Ramos (cell line): ENCODE results near the gene TMEM158.

ENCODE experiments used
- in situ Hi-C: fragments of 300-500 bp; cut with MboI; formaldehyde crosslinking; loops from one replicate; pipeline ENCODE4 v1.14.3; 2022; ENCODE audit warnings: low sequenced_read_pairs; ENCODE audit not compliant: unreplicated experiment

TMEM158 gene

GRCh38 chr3:45235409-45235808 lies 9.3 kb upstream of the TMEM158 start:
- in situ Hi-C loops = no loop called here

DNA sequence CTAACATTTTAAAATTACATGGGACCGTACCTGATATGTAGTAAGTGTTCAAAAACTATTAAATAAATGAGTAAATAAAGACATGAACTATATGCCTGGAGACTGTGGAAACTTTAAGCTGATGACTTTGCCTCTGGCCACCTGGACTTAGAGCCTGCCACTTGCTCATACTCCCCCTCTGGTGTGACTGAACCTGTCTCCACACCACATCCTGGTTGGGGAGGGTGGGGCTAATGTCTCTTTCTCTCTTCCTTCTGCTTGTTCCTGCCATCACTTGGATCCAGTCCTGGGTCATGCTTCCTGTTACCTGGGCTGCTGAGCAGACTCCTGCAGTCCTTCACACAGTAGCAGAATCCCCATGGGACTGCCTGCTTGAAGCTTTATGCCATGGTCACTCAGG lies 8.2 kb upstream of the TMEM158 start:
- in situ Hi-C loops = no loop called here

DNA sequence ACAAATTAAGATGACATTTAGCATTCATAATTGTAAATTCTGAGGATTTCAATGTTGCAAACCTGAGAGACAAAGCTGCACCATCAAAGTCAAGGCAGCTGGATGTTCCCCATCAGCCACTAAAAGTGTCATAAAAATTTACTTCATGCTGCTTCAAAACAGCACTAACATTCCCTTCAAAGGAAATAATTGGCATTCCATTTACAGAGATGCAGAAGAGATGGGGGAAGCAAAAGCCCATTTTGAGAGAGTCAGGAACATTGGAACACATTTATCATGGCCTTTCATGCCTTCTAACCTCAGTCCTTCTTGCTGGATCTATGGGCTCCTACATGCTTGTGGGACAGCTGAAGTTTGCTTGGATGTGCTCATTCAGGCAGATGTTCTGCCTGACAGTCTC lies 6.4 kb upstream of the TMEM158 start:
- in situ Hi-C loops = no loop called here

DNA sequence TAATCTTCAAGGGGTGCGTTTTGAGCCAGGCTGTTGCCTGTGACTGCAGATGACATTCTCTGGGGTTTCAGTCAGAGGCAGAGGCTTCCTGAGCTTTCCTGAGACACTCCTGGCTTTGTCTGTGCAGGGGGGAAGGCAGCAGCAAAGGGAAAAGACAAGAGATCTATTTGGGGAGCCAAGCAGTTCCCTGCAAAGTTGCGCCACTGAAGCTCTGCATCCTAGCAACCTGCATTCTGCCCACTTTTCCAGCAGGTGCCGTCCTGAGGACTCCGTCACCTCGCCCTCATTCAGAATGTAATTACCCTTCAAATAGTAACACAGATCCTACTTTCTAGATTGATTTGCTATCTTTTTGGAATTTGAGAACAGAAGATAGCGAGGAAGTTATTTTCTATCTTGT lies 1.9 kb upstream of the TMEM158 start:
- in situ Hi-C loops = no loop called here

- in situ Hi-C loops = no loop called here
Observed at GRCh38 chr3:45227071-45227820, 1.2 kb upstream of the TMEM158 start.

GRCh38 chr3:45225465-45226205 lies 452 bp downstream of the TMEM158 start:
- in situ Hi-C loops = no loop called here

GRCh38 chr3:45224824-45225464 lies 1.1 kb downstream of the TMEM158 start:
- in situ Hi-C loops = no loop called here

GRCh38 chr3:45223889-45224727 lies 2.0 kb downstream of the TMEM158 start:
- in situ Hi-C loops = no loop called here

DNA sequence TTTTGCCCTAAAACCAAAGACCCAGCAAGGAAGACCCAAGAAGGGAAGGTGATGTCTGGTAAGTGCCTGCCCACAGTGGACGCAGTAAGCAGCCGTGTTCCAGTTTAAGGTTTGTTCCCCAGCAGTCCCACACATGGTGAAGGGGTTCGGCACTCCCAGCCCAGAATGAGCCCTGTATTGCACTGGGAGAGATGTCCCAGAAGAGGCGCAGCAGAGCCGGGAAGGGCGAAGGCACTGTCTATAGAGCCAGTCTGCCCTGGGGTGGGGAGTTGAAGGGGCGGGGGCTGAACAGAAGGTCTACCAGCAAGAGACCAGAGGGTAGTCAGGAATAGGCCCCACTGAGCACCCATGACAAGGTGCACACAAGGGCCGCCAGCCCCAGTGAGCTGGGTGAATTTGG lies 6.4 kb downstream of the TMEM158 start:
- in situ Hi-C loops = no loop called here

- in situ Hi-C loops = no loop called here
Observed at GRCh38 chr3:45218578-45219390, 7.3 kb downstream of the TMEM158 start.

GRCh38 chr3:45216021-45216609 lies 10.0 kb downstream of the TMEM158 start:
- in situ Hi-C loops = no loop called here

DNA sequence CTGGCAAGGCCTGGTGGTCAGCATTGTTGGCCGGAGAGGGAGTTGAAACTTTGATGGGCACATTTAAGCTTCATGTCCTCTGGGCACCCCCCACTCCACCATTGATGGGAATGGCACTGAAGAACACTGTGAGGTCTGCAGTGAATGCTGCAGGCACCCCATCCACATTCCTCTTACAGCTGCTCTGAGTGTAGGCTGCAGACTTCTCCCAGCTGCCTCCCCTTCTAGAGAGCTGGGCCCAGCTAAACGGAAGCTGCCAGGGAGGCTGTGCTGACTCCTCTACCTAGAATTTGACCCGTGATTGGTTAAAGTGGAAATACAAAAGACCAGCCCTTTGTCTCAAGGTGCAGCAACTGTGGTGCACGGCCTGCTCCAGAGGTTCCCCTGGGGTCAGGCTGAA lies 10.6 kb downstream of the TMEM158 start:
- in situ Hi-C loops = no loop called here

GRCh38 chr3:45214061-45214680 lies 11.9 kb downstream of the TMEM158 start:
- in situ Hi-C loops = no loop called here

- in situ Hi-C loops = no loop called here
Observed at GRCh38 chr3:45212095-45212468, 14.0 kb downstream of the TMEM158 start.

DNA sequence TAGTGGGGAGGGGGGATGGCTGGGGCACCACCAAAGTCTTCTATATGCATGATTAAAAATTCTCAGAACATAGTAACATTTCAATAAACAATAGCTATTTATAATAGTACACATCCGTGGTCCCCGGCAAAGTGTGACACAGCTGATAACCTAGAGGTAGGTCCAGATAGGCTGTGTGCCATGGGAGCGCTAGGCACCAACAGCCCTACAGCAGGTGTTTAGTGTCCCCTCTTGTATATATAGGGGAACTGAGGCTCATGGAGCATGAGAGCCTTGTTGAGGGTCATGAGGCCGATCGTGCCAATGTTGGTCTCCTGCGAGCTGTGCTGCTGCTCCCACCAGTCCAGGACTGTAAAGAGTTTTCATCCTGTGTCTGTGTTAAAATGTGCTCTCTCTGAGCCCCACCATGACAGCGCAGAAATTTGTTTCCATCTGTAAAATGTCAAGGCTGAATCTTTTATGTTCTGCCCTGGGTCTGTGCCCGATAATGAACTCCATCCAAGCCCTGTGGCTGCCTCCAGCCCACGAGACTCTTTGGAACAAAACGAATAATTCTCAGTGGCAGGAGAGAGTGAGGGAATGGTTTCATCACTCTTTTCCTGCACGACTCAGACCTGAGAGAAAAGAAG lies 14.5 kb downstream of the TMEM158 start:
- in situ Hi-C loops = no loop called here

GRCh38 chr3:45210308-45211041 lies 15.6 kb downstream of the TMEM158 start:
- in situ Hi-C loops = no loop called here

GRCh38 chr3:45209526-45209925 lies 16.6 kb downstream of the TMEM158 start:
- in situ Hi-C loops = no loop called here

GRCh38 chr3:45208586-45208985 lies 17.5 kb downstream of the TMEM158 start:
- in situ Hi-C loops = no loop called here
